ENCODE results near the gene FLT3.

Gene FLT3

GRCh38 chr13:28077231-28077630 is 23.1 kb downstream of the FLT3 start:
- no peak overlapping the region for H3K4me3 ChIP-seq (ENCODE audit: control insufficient read depth, low read depth, low read length)
- no peak for DNase-seq (ENCODE audit: low read depth)

GRCh38 chr13:28071424-28071823 is 29.0 kb downstream of the FLT3 start:
- H3K4me3 ChIP-seq (ENCODE audit: control insufficient read depth, low read depth, low read length) = no peak overlapping the region
- DNase-seq (ENCODE audit: low read depth) = no peak
- TF ChIP-seq, protein P1, sequence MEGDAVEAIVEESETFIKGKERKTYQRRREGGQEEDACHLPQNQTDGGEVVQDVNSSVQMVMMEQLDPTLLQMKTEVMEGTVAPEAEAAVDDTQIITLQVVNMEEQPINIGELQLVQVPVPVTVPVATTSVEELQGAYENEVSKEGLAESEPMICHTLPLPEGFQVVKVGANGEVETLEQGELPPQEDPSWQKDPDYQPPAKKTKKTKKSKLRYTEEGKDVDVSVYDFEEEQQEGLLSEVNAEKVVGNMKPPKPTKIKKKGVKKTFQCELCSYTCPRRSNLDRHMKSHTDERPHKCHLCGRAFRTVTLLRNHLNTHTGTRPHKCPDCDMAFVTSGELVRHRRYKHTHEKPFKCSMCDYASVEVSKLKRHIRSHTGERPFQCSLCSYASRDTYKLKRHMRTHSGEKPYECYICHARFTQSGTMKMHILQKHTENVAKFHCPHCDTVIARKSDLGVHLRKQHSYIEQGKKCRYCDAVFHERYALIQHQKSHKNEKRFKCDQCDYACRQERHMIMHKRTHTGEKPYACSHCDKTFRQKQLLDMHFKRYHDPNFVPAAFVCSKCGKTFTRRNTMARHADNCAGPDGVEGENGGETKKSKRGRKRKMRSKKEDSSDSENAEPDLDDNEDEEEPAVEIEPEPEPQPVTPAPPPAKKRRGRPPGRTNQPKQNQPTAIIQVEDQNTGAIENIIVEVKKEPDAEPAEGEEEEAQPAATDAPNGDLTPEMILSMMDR (conservative IDR thresholded peaks at IDR 0.05; ENCODE audit: control insufficient read depth, insufficient read depth, low read depth, low read length) = no peak

More at GRCh38 chr13:28077231-28077630, 23.1 kb downstream of the FLT3 start:
- TF ChIP-seq, protein P1 (conservative IDR thresholded peaks at IDR 0.05; ENCODE audit: control insufficient read depth, insufficient read depth, low read depth, low read length) = no peak

DNA sequence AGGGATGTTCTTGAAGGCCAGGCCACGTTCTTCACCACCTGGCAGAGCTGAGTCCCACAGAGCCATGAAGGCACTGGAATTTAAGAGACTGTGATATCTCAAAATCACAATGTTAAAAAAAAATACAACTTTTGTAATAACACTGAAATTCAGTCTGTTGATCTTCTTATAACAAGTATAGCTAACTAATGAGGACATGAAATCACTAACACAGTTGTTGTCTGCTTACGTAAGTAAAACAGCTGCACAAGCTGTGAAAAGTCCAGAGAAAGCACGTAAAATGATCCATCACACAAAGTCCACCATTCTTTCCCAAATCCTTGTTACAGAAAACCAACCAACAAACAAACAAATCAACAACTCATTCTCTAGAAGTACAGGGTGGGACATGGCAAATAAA is 32.9 kb downstream of the FLT3 start:
- DNase-seq (ENCODE audit: low read depth) = no peak
- TF ChIP-seq, protein P1 (conservative IDR thresholded peaks at IDR 0.05; ENCODE audit: control insufficient read depth, insufficient read depth, low read depth, low read length) = no peak
- H3K4me3 ChIP-seq (ENCODE audit: control insufficient read depth, low read depth, low read length) = no peak overlapping the region

DNA sequence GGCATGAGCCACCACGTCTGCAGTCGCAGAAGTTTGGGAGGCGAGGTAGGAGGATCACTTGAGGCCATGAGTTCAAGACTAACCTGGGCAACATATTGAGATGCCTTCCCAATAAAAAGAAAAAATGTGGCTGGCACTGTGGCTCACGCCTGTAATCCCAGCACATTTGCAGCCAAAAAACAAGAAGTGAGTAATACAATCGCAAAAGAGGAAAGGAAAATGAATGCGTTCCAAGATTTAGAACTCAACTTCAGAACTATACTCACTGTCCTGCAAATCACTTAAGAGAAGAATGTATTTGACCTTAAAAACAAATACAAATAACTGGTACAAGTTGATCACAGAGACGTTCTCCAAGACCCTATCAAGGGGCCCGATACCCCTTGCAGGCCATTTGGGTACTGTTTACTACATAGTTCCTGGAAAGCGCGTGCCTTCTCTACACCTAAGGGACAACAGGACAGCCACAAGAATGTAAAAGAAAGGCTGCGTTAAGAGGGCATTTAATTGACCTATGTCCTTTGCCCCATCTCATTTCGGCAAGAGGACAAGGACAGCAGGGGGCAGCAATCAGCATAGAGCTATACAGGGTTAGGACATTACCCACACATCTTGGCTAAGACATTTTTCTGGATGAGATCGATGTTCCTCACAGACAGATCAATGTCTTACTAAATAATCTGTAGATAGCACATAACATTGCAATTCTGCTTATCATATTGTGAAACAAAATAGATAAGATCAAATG is 41.3 kb downstream of the FLT3 start:
- TF ChIP-seq, protein P1 (conservative IDR thresholded peaks at IDR 0.05; ENCODE audit: control insufficient read depth, insufficient read depth, low read depth, low read length) = peak; percentile 49
- H3K4me3 ChIP-seq (ENCODE audit: control insufficient read depth, low read depth, low read length) = no peak overlapping the region
- DNase-seq (ENCODE audit: low read depth) = peak; percentile 38

DNA sequence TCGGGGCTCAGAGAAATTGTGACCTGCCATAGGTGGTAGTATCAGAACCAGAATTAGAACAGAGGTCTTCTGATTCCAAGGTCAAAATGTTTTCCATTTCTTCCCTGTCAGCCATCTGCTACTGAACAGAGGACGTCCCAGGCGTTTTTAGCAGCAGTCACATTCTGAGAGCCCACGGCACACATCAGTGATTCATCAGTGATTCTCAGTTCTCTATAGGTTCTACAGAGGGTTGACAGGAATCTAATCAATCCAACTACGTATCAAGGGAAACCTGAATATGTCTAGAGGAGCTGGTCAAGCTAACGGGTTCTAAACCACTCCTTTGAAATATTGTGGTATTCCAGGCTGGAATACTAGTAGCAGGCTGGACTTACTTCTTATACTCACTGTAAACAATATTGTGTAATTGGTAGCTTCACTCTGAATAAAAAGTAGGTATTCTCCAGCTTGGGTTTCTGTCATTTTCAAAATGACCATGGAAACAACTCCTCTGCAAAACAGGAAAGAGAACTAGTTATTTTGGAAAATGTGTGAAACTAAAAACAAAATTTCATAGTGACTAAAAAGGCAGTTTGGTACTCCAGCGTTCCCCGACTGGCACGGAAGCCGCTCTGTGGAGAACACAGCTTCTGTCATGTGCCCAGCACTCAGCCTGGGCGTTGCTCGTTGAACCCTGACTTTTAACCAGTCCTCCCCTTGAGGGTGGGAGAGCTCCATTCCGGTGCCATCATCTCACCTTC is 43.2 kb downstream of the FLT3 start:
- TF ChIP-seq, protein P1 (conservative IDR thresholded peaks at IDR 0.05; ENCODE audit: control insufficient read depth, insufficient read depth, low read depth, low read length) = no peak
- no peak overlapping the region for H3K4me3 ChIP-seq (ENCODE audit: control insufficient read depth, low read depth, low read length)
- no peak for DNase-seq (ENCODE audit: low read depth)

GRCh38 chr13:28056426-28056825 is 44.0 kb downstream of the FLT3 start:
- no peak for DNase-seq (ENCODE audit: low read depth)
- TF ChIP-seq, protein P1 (conservative IDR thresholded peaks at IDR 0.05; ENCODE audit: control insufficient read depth, insufficient read depth, low read depth, low read length) = no peak
- no peak overlapping the region for H3K4me3 ChIP-seq (ENCODE audit: control insufficient read depth, low read depth, low read length)
